ENCODE measurements around the gene VILL.

DNA sequence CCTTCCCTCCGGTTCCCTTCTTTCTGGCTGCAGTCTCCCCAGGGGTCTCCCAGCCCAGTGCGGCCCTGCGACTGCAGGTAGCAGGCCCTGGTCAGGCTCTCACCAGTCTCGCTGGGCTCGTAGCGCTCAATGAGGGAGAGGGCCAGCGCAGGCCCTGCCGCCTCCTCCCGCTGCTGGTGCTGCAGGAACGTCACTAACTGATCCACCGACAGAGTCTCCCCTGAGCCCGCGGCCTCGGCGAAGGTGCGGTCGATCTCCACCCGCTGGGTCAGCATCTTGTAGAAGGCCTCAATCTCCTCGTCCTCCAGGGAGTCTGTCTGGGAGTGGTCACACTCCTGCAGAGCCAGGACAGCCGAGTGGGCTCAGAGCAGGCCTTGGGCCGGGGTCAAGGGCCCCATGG, 20.5 kb downstream of the VILL start:
- TF ChIP-seq, protein P1, sequence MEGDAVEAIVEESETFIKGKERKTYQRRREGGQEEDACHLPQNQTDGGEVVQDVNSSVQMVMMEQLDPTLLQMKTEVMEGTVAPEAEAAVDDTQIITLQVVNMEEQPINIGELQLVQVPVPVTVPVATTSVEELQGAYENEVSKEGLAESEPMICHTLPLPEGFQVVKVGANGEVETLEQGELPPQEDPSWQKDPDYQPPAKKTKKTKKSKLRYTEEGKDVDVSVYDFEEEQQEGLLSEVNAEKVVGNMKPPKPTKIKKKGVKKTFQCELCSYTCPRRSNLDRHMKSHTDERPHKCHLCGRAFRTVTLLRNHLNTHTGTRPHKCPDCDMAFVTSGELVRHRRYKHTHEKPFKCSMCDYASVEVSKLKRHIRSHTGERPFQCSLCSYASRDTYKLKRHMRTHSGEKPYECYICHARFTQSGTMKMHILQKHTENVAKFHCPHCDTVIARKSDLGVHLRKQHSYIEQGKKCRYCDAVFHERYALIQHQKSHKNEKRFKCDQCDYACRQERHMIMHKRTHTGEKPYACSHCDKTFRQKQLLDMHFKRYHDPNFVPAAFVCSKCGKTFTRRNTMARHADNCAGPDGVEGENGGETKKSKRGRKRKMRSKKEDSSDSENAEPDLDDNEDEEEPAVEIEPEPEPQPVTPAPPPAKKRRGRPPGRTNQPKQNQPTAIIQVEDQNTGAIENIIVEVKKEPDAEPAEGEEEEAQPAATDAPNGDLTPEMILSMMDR (IDR thresholded peaks at IDR 0.05; ENCODE audit: extremely low read depth in 1 of 2, insufficient read depth in 1 of 2, low read depth in 1 of 2, low read length in 2 of 2): no peak
- TF ChIP-seq EZH2 (IDR thresholded peaks at IDR 0.05; ENCODE audit: borderline replicate concordance, low read depth, low read length, severe bottlenecking): no peak
- no peak for TF ChIP-seq POLR2AphosphoS5 (IDR thresholded peaks at IDR 0.05; ENCODE audit: insufficient read depth, low read depth, low read length)
- TF ChIP-seq JUN (IDR thresholded peaks at IDR 0.05; ENCODE audit: borderline replicate concordance, insufficient read depth, insufficient read length, low read depth): no peak
- TF ChIP-seq POLR2A (IDR thresholded peaks at IDR 0.05; ENCODE audit: low read depth, low read length): no peak
- TF ChIP-seq, protein P2, sequence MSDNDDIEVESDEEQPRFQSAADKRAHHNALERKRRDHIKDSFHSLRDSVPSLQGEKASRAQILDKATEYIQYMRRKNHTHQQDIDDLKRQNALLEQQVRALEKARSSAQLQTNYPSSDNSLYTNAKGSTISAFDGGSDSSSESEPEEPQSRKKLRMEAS (IDR thresholded peaks at IDR 0.05; ENCODE audit: insufficient read depth, insufficient read length): no peak
- no peak for TF ChIP-seq FOS (IDR thresholded peaks at IDR 0.05; ENCODE audit: borderline replicate concordance, insufficient read depth, low read length)
- no peak for TF ChIP-seq GATA2 (IDR thresholded peaks at IDR 0.05; ENCODE audit: insufficient read depth, insufficient read length, low read depth, low read length)
- no peak for TF ChIP-seq MYC (IDR thresholded peaks at IDR 0.05; ENCODE audit: low read depth, low read length)
